Trophoblast cell (in vitro differentiated cells and primary cell): ENCODE measurements around the gene DCXR.

ENCODE experiments used
- DNase-seq, 2 donors: peaks; one replicate each; pipeline ENCODE4 v3.0.0-alpha.2; 2016
- H2AFZ ChIP-seq: 2 replicates; pipeline ENCODE4 v1.6.1; 2013; ENCODE audit warnings: low read length, moderate library complexity, mild to moderate bottlenecking; ENCODE audit not compliant: insufficient read depth, poor library complexity
- H2AK5ac ChIP-seq: 2 replicates; pipeline ENCODE4 v1.6.1; 2013; ENCODE audit warnings: mild to moderate bottlenecking, low read length
- H2BK120ac ChIP-seq: 2 replicates; pipeline ENCODE4 v1.6.1; 2013; ENCODE audit warnings: low read length, mild to moderate bottlenecking, moderate library complexity; ENCODE audit not compliant: insufficient read depth, poor library complexity
- H2BK12ac ChIP-seq: 2 replicates; pipeline ENCODE4 v1.6.1; 2013; ENCODE audit warnings: mild to moderate bottlenecking, low read length, moderate library complexity
- H2BK5ac ChIP-seq: 2 replicates; pipeline ENCODE4 v1.6.1; 2013; ENCODE audit warnings: low read length, low read depth, moderate library complexity, mild to moderate bottlenecking; ENCODE audit not compliant: poor library complexity
- H3K14ac ChIP-seq: 2 replicates; pipeline ENCODE4 v1.6.1; 2013; ENCODE audit warnings: mild to moderate bottlenecking, low read length
- H3K18ac ChIP-seq: 2 replicates; pipeline ENCODE4 v1.6.1; 2013; ENCODE audit warnings: mild to moderate bottlenecking, low read length
- H3K23ac ChIP-seq: 2 replicates; pipeline ENCODE4 v1.6.1; 2013; ENCODE audit warnings: low read length
- H3K27ac ChIP-seq: 2 replicates; pipeline ENCODE4 v1.5.1; 2013; ENCODE audit warnings: low read depth, mild to moderate bottlenecking, inconsistent platforms, low read length, moderate library complexity
- H3K27me3 ChIP-seq: 2 replicates; pipeline ENCODE4 v1.6.1; 2013; ENCODE audit warnings: inconsistent platforms, mild to moderate bottlenecking, low read length, moderate library complexity; ENCODE audit not compliant: insufficient read depth
- H3K36me3 ChIP-seq, 2 experiments: 1 replicate in 1 of 2; 2 replicates in 1 of 2; pipeline ENCODE4 v1.6.1; 2013; ENCODE audit warnings: low read length in 2 of 2, mild to moderate bottlenecking in 2 of 2, moderate library complexity in 1 of 2; ENCODE audit not compliant: insufficient read depth in 2 of 2, control insufficient read depth in 1 of 2
- H3K4ac ChIP-seq: 2 replicates; pipeline ENCODE4 v1.6.1; 2013; ENCODE audit warnings: low read depth, mild to moderate bottlenecking, low read length, moderate library complexity
- H3K4me1 ChIP-seq, 2 experiments: 1 replicate in 1 of 2; 2 replicates in 1 of 2; pipeline ENCODE4 v1.6.1; 2013; ENCODE audit warnings: low read length in 2 of 2, mild to moderate bottlenecking in 2 of 2, moderate library complexity in 1 of 2; ENCODE audit not compliant: insufficient read depth in 2 of 2, control insufficient read depth in 1 of 2
- H3K4me2 ChIP-seq: 2 replicates; pipeline ENCODE4 v1.6.1; 2013; ENCODE audit warnings: inconsistent platforms, mild to moderate bottlenecking, low read length, moderate library complexity
- H3K4me3 ChIP-seq: 2 replicates; pipeline ENCODE4 v1.5.1; 2013; ENCODE audit warnings: mild to moderate bottlenecking, low read depth, low read length, inconsistent platforms
- H3K79me1 ChIP-seq: one replicate; pipeline ENCODE4 v1.6.1; 2013; ENCODE audit warnings: low read length
- H3K79me2 ChIP-seq: 2 replicates; pipeline ENCODE4 v1.6.1; 2013; ENCODE audit warnings: low read length, mild to moderate bottlenecking; ENCODE audit not compliant: control insufficient read depth, insufficient read depth, poor library complexity
- H3K9ac ChIP-seq: 2 replicates; pipeline ENCODE4 v1.6.1; 2013; ENCODE audit warnings: mild to moderate bottlenecking, low read length
- H3K9me3 ChIP-seq: 2 replicates; pipeline ENCODE4 v1.6.1; 2013; ENCODE audit warnings: low read depth, mild to moderate bottlenecking, control low read depth, inconsistent platforms, low read length; ENCODE audit not compliant: insufficient read depth
- H4K12ac ChIP-seq: 2 replicates; pipeline ENCODE4 v1.6.1; 2013; ENCODE audit warnings: low read depth, mild to moderate bottlenecking, low read length, moderate library complexity
- H4K8ac ChIP-seq: 2 replicates; pipeline ENCODE4 v1.6.1; 2013; ENCODE audit warnings: low read depth, mild to moderate bottlenecking, low read length, moderate library complexity
- H4K91ac ChIP-seq: one replicate; pipeline ENCODE4 v1.6.1; 2013; ENCODE audit warnings: low read depth, mild to moderate bottlenecking, low read length, moderate library complexity
- WGBS: extraction: QIAGEN DNeasy Blood & Tissue Kit; methylation state at CpG from one replicate; pipeline ENCODE4 v1.1.7; 2013; ENCODE audit warnings: missing lambda C conversion rate; ENCODE audit not compliant: insufficient read length, insufficient coverage; ENCODE audit errors: extremely low coverage; 5-methylcytosine and 5-hydroxymethylcytosine counted together

The DCXR gene

DNA sequence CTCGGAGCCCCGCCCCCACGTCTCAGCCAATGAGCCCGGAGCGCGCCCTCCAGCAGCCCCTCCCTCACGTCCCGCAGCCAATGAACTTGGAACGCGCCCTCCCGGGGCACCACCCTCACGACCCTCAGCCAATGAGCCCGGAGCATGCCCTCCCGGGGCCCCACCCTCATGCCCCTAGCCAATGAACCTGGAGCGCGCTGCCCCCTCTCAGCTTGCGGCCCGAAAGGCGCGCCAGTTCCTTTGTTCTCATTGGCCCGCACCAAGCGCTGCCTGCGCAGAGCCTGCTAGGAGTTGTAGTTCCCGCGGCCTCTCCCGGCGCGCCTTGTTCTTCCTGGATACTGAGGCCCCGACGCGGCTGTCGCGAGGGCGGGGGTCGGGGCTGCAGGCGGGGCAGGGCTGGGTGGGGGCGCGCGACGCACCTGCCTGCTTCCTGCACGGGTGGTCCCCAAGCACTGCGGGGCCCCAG, 14.5 kb downstream of the DCXR start, which contains the start of gene LRRC45:
LRRC45 (plus strand) TSS at position 325 of the 466 bp plus-strand sequence. CDS start 339 bp downstream, outside the sequence.
- H3K14ac ChIP-seq = peak within 1 kb of the TSS; percentile 76
- peaks cover 6% of the 10 kb centered on the region for H3K79me1 ChIP-seq
- H3K4ac ChIP-seq = peak within 1 kb of the TSS; percentile 66
- peak within 1 kb of the TSS; percentile 95 for H3K4me2 ChIP-seq
- H3K9me3 ChIP-seq = peaks cover 5% of the 10 kb centered on the region
- WGBS = no CpG with 5 or more reads among the region's 42 CpGs
- H3K4me1 ChIP-seq = peaks cover 18 to 19% of the 10 kb centered on the region in 2 experiments
- H2AK5ac ChIP-seq = peak within 1 kb of the TSS; percentile 11
- DNase-seq = peak in 1 of 2 donors; percentile 99
- H3K4me3 ChIP-seq = peak within 1 kb of the TSS; percentile 89
- H2AFZ ChIP-seq = peak within 1 kb of the TSS; percentile 81
- peaks cover 8% of the 10 kb centered on the region for H3K79me2 ChIP-seq
- H3K23ac ChIP-seq = no peak within 1 kb of the TSS
- H3K18ac ChIP-seq = peak within 1 kb of the TSS; percentile 79
- H3K36me3 ChIP-seq = peaks cover 10 to 17% of the 10 kb centered on the region in 2 experiments
- peak within 1 kb of the TSS; percentile 43 for H4K12ac ChIP-seq
- H3K27me3 ChIP-seq = no peaks in the 10 kb centered on the region
- H2BK5ac ChIP-seq = peak within 1 kb of the TSS; percentile 0
- peak within 1 kb of the TSS; percentile 75 for H3K9ac ChIP-seq
- peak within 1 kb of the TSS; percentile 1 for H3K27ac ChIP-seq
- peak within 1 kb of the TSS; percentile 36 for H4K91ac ChIP-seq
- H2BK12ac ChIP-seq = no peak within 1 kb of the TSS
- H2BK120ac ChIP-seq = peak within 1 kb of the TSS; percentile 77
- peak within 1 kb of the TSS; percentile 80 for H4K8ac ChIP-seq

DNA sequence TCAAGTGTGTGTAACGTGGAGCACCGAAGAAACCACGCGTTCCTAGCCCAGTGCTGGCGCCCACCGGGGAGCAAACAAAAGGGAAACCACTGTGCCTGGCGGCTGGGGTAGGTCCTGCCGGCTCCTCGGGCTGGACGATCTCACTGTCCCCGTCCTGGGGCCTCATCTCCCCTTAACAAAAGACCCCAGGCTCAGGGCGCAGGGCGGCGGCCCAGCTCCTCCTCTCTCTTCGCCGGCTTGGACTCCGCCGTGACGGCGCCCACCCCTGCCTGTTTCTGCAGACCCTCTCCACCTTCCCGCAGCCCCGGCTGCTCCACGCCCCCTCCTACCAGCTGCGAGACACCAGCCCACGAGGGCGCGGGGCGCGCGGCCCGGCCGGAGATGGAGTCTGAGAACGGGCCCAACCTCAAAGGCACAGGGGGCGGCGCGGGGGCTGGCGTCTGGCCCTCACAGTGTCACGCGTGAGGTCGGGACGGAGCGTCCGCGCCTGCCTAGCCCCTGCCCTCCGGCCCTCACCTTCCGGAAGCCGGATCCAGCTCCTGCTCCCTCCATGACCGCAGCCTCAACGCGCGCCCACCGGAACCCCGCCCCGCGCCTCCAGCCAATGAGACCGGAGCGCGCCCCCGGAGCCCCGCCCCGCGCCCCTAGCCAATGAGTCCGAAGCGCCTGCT, 15.1 kb downstream of the DCXR start, which contains the start of gene CENPX:
CENPX (minus strand) TSS at position 569 of the 671 bp plus-strand sequence; CDS start at position 552, 17 bp downstream.
- Histone ChIP-seq H3K14ac (peak within 1 kb of the TSS; percentile 76), H4K91ac (peak within 1 kb of the TSS; percentile 36), H3K4me1 (peaks cover 18 to 19% of the 10 kb centered on the region in 2 experiments), H3K9me3 (peaks cover 5% of the 10 kb centered on the region), H3K79me2 (peaks cover 8% of the 10 kb centered on the region), H4K12ac (peak within 1 kb of the TSS; percentile 43), H3K18ac (peak within 1 kb of the TSS; percentile 79), H2BK120ac (peak within 1 kb of the TSS; percentile 77), H3K79me1 (peaks cover 6% of the 10 kb centered on the region), H3K4me2 (peak within 1 kb of the TSS; percentile 95), H3K4me3 (peak within 1 kb of the TSS; percentile 89), H3K9ac (peak within 1 kb of the TSS; percentile 75), H3K4ac (peak within 1 kb of the TSS; percentile 66), H3K36me3 (peaks cover 14 to 18% of the 10 kb centered on the region in 2 experiments), H2BK5ac (peak within 1 kb of the TSS; percentile 0), H3K27me3 (no peaks in the 10 kb centered on the region), H4K8ac (peak within 1 kb of the TSS; percentile 80), H2AK5ac (peak within 1 kb of the TSS; percentile 6), H2BK12ac (no peak within 1 kb of the TSS), H3K27ac (peak within 1 kb of the TSS; percentile 1), H3K23ac (no peak within 1 kb of the TSS), H2AFZ (peak within 1 kb of the TSS; percentile 81)
- peak in 1 of 2 donors; percentile 99 for DNase-seq
- WGBS = no CpG with 5 or more reads among the region's 64 CpGs

DNA sequence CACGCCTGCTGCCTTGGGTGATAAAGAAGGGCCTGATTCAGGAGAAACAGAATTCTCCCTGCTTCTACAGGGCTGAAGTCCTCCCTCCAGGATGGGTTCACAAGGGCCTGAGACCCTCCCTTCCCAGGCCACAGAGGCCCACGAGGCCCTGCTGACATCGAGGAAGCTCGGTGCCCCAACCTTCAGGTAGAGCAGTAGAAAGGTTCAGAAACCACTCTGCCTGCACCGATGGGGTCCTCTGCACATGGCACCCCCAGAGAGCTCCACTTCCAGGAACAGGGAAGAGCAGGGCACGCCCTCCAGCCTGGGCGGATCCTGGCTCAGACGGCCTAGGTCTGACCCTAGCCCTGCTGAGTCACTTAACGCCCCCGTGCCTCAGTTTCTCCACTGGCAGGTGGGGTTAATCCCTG, 15.6 kb downstream of the DCXR start:
- Histone ChIP-seq H3K18ac (peak overlapping the region; percentile 79), H2AFZ (peak overlapping the region; percentile 57), H2BK12ac (no peak overlapping the region), H2BK5ac (no peak overlapping the region), H3K9ac (peak overlapping the region; percentile 75), H2AK5ac (peak overlapping the region; percentile 6), H3K27ac (no peak overlapping the region), H3K4ac (peak overlapping the region; percentile 66), H3K14ac (peak overlapping the region; percentile 76), H3K23ac (no peak overlapping the region), H2BK120ac (no peak overlapping the region), H4K8ac (peak overlapping the region; percentile 80), H3K9me3 (peaks cover 4% of the 10 kb centered on the region), H3K27me3 (no peaks in the 10 kb centered on the region), H3K4me1 (peaks cover 18 to 19% of the 10 kb centered on the region in 2 experiments), H4K12ac (peak overlapping the region; percentile 26), H3K79me2 (peaks cover 8% of the 10 kb centered on the region), H3K36me3 (peaks cover 14 to 18% of the 10 kb centered on the region in 2 experiments), H3K4me3 (peak overlapping the region; percentile 89), H3K79me1 (peaks cover 6% of the 10 kb centered on the region), H4K91ac (peak overlapping the region; percentile 30), H3K4me2 (peak overlapping the region; percentile 89)
- no peak for DNase-seq
- no CpG with 5 or more reads among the region's 10 CpGs for WGBS

DNA sequence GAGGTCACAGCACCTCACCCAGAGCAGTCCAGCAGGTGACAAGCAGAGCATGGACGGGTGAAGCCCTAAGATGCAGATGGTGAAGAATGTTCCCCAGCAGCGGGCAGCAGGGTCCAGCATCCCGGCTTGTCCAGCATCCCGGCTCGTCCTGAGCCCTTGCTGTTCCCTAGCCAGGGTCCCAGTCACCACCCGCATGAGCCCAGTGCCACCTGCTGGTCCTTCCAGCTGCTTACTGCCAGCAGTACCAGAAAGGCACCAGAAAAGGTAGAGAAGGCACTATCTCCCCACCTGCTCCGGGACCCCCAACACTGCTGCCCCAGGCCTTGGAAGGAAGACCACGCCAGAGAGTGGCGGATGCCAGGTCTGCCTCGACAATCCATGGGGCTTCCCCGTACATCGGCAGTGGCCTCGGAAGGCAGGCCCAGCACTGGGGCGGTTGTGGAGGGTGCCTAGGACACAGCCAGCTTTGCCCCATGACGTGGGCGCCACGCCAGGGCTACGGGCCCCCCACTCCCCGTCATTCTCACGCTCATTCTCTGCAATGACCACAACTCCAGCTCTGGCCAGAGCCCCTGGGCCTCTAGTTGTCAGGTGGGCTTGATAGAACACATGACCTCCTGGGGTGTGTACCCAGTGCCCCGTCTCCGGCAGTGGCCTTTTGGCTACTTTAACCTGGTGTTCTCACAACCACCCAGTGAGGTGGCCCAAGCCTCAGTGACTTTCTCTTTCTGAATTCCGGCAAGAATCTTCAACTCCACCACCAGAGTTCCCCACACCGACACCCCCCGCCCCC, 16.2 kb downstream of the DCXR start:
- Histone ChIP-seq H3K4me1 (peaks cover 18 to 19% of the 10 kb centered on the region in 2 experiments), H2BK5ac (no peak overlapping the region), H2BK12ac (no peak overlapping the region), H2AK5ac (no peak overlapping the region), H3K79me2 (peaks cover 8% of the 10 kb centered on the region), H2AFZ (no peak overlapping the region), H4K8ac (no peak overlapping the region), H3K14ac (no peak overlapping the region), H3K27ac (no peak overlapping the region), H3K18ac (no peak overlapping the region), H4K91ac (no peak overlapping the region), H3K4me2 (peak overlapping the region; percentile 89), H3K36me3 (peaks cover 14 to 18% of the 10 kb centered on the region in 2 experiments), H4K12ac (no peak overlapping the region), H3K9me3 (peaks cover 3% of the 10 kb centered on the region), H3K27me3 (no peaks in the 10 kb centered on the region), H3K23ac (no peak overlapping the region), H2BK120ac (no peak overlapping the region), H3K9ac (no peak overlapping the region), H3K4ac (no peak overlapping the region), H3K4me3 (no peak overlapping the region), H3K79me1 (peaks cover 6% of the 10 kb centered on the region)
- no CpG with 5 or more reads among the region's 25 CpGs for WGBS
- DNase-seq = peak; percentile 93 to 94
